H1 (cell line): ENCODE data around the gene SLX4IP. TPM values are rescaled to one million over a fixed set of nuclear protein-coding genes. Genes with fewer than 3 reads are reported as not detected.

ENCODE experiments used
- CREB1 ChIP-seq: IDR thresholded peaks from 2 replicates; pipeline ENCODE4 v1.6.1; 2012; ENCODE audit warnings: inconsistent platforms
- CTBP2 ChIP-seq: IDR thresholded peaks from 2 replicates; pipeline ENCODE4 v1.7.0; 2011; ENCODE audit warnings: borderline replicate concordance, mild to moderate bottlenecking, moderate library complexity, mixed read lengths, low read length; ENCODE audit not compliant: insufficient read depth, insufficient read length
- CTCF ChIP-seq, 3 experiments: IDR thresholded peaks; 1 replicate in 2 of 3; 2 replicates in 1 of 3; pipeline versions ENCODE4 v1.5.1 to v1.6.1; 2011; ENCODE audit warnings: low read length in 3 of 3, mild to moderate bottlenecking in 3 of 3, inconsistent platforms in 2 of 3, low read depth in 1 of 3, moderate library complexity in 1 of 3; ENCODE audit not compliant: insufficient read depth in 1 of 3; ENCODE audit errors: control extremely low read depth in 1 of 3
- NRF1 ChIP-seq: IDR thresholded peaks from 2 replicates; pipeline ENCODE4 v1.6.1; 2011; ENCODE audit warnings: mild to moderate bottlenecking, low read depth, low read length, improper control_type of control experiment
- polyA plus RNA-seq, 7 experiments: library from polyadenylated mRNA; depleted of rRNA in 3 of 7; stranded (reverse) in 5 of 7; unstranded in 2 of 7; fragments of >200 nt in 5 of 7; fragments of 200-250 nt in 2 of 7; gene quantifications; 1 replicate in 5 of 7; 2 replicates in 1 of 7; 4 replicates in 1 of 7; pipeline versions ENCODE4 v1.2.1 to v1.2.3, GENCODE V29; 2011 to 2013; ENCODE audit warnings: missing spikeins in 2 of 7, mixed read lengths in 2 of 7
- total RNA-seq: library from RNA; stranded (reverse); fragmentation: NEBNext Ultra II Directional; extraction: Animal tissue kit (Norgen Biotek cat#: 25700); gene quantifications from 2 replicates; pipeline ENCODE4 v1.2.1, GENCODE V29; 2021

The SLX4IP gene
- total and polyA plus RNA-seq, 2 of the 8 experiments (the other 6 are each of a cell fraction or from before 2014, with no cell fraction given): 2.4 to 8.7 TPM

DNA sequence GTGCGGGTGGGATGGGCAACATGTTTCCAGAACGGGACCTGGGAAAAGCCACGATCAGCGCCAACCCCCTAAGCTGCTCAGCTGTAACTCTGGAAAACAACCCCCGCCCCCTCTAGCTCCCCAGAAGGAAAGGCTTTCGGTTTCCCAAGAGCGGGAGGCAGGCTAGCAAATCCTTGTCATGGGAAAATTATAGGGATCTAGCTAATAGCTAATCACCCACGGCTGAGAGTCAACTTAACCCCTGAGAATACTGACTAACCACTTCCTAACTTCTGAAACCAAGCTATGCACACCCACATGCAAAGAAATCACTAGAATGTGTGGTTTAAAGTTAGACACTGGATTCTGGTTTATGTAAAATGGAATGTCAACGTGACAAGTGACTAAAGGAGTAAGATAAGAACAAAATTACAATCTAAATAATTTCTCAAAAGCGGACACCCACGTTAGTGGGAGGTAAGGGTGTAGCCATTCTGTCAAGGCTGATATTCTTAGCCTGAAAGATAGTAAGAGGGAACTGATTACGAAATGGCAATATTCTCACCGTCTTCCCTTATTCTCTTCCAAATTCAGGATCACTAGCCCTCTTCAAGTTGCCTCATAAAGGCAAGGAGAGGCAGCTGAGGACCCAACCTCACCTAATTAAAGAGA is 218.6 kb downstream of the SLX4IP start (continued):
- TF ChIP-seq CTCF (IDR thresholded peaks at IDR 0.05; ENCODE audit: control extremely low read depth in 1 of 3, insufficient read depth in 1 of 3, low read depth in 1 of 3, low read length in 3 of 3) (no peak), CREB1 (no peak), NRF1 (no peak), CTBP2 (no peak)
